OCI-LY1 (cell line): ENCODE data around the gene TMPRSS13.

Source experiments
- H2AFZ ChIP-seq: fragments of 200-600 bp; sonication (generic), shearing (Covaris generic); 2 replicates; pipeline ENCODE4 v1.6.0; 2014; ENCODE audit warnings: antibody characterized with exemption, mild to moderate bottlenecking, low read length
- H3F3A ChIP-seq: fragments of 200-600 bp; sonication (generic), shearing (Covaris generic); 2 replicates; pipeline ENCODE4 v1.6.0; 2014; ENCODE audit warnings: mild to moderate bottlenecking, antibody characterized with exemption, low read length, moderate library complexity; ENCODE audit not compliant: insufficient read depth
- H3K27ac ChIP-seq: fragments of 200-600 bp; sonication (generic); 2 replicates; pipeline ENCODE4 v1.5.1; 2014; ENCODE audit warnings: low read length, mixed run types, mild to moderate bottlenecking, low read depth; ENCODE audit not compliant: poor library complexity, severe bottlenecking
- H3K27me3 ChIP-seq: fragments of 200-600 bp; sonication (generic); 2 replicates; pipeline ENCODE4 v1.6.0; 2014; ENCODE audit warnings: antibody characterized with exemption, mild to moderate bottlenecking, low read length, moderate library complexity; ENCODE audit not compliant: insufficient read depth
- H3K36me3 ChIP-seq: fragments of 200-600 bp; sonication (generic); 2 replicates; pipeline ENCODE4 v1.6.1; 2014; ENCODE audit warnings: mild to moderate bottlenecking, antibody characterized with exemption, low read length, moderate library complexity, mixed read lengths; ENCODE audit not compliant: insufficient read depth
- H3K4me1 ChIP-seq: fragments of 200-600 bp; sonication (generic); 2 replicates; pipeline ENCODE4 v1.5.1; 2014; ENCODE audit warnings: mild to moderate bottlenecking, low read length, moderate library complexity; ENCODE audit not compliant: insufficient read depth, severe bottlenecking
- H3K4me2 ChIP-seq: fragments of 200-600 bp; sonication (generic), shearing (Covaris generic); 2 replicates; pipeline ENCODE4 v1.6.1; 2014; ENCODE audit warnings: low read length
- H3K4me3 ChIP-seq: fragments of 200-600 bp; sonication (generic); 2 replicates; pipeline ENCODE4 v1.5.1; 2014; ENCODE audit warnings: low read length, low read depth, mild to moderate bottlenecking, mixed read lengths; ENCODE audit not compliant: poor library complexity, severe bottlenecking
- H3K79me2 ChIP-seq: fragments of 200-600 bp; shearing (Covaris generic); 2 replicates; pipeline ENCODE4 v1.6.1; 2016; ENCODE audit warnings: mixed run types, low read length, mixed read lengths; ENCODE audit not compliant: insufficient read depth
- H3K9ac ChIP-seq: fragments of 200-600 bp; sonication (generic), shearing (Covaris generic); 2 replicates; pipeline ENCODE4 v1.6.1; 2014; ENCODE audit warnings: mild to moderate bottlenecking, low read length, mixed read lengths
- H3K9me2 ChIP-seq: fragments of 200-600 bp; sonication (generic), shearing (Covaris generic); 2 replicates; pipeline ENCODE4 v1.6.1; 2014; ENCODE audit warnings: low read depth, mild to moderate bottlenecking, low read length, mixed read lengths
- H3K9me3 ChIP-seq: fragments of 200-600 bp; shearing (Covaris generic); 2 replicates; pipeline ENCODE4 v1.6.1; 2014; ENCODE audit warnings: low read length, mixed read lengths
- H4K20me1 ChIP-seq: fragments of 200-600 bp; sonication (generic), shearing (Covaris generic); 2 replicates; pipeline ENCODE4 v1.6.0; 2016; ENCODE audit warnings: mild to moderate bottlenecking, low read length; ENCODE audit not compliant: insufficient read depth
- CTCF ChIP-seq: fragments of 200-600 bp; sonication (generic), shearing (Covaris generic); IDR thresholded peaks from 2 replicates; pipeline ENCODE4 v1.5.1; 2017; ENCODE audit warnings: mild to moderate bottlenecking, antibody characterized with exemption, low read length, moderate library complexity, mixed read lengths
- EZH2 ChIP-seq: fragments of 200-600 bp; sonication (generic), shearing (Covaris generic); IDR thresholded peaks from 2 replicates; pipeline ENCODE4 v1.8.0; 2017; ENCODE audit warnings: borderline replicate concordance, mixed run types, mild to moderate bottlenecking, antibody characterized with exemption, low read length, moderate library complexity, mixed read lengths

Gene TMPRSS13

GRCh38 chr11:117924631-117925170, 4.5 kb downstream of the TMPRSS13 start:
- TF ChIP-seq CTCF (no peak), EZH2 (no peak)
- Histone ChIP-seq H3K36me3 (no peaks in the 10 kb centered on the region), H2AFZ (no peak overlapping the region), H3K9ac (no peak overlapping the region), H3K9me2 (no peaks in the 10 kb centered on the region), H3K27ac (no peak overlapping the region), H3K9me3 (no peaks in the 10 kb centered on the region), H3K4me3 (no peak overlapping the region), H3K27me3 (no peaks in the 10 kb centered on the region), H3K4me2 (no peak overlapping the region), H4K20me1 (no peaks in the 10 kb centered on the region), H3K79me2 (no peaks in the 10 kb centered on the region), H3F3A (no peaks in the 10 kb centered on the region), H3K4me1 (no peaks in the 10 kb centered on the region)

- Histone ChIP-seq H3K79me2 (no peaks in the 10 kb centered on the region), H3K4me3 (no peak overlapping the region), H3K9me3 (no peaks in the 10 kb centered on the region), H3K9ac (no peak overlapping the region), H3K36me3 (no peaks in the 10 kb centered on the region), H3K27me3 (no peaks in the 10 kb centered on the region), H2AFZ (no peak overlapping the region), H3K9me2 (no peaks in the 10 kb centered on the region), H3K4me1 (no peaks in the 10 kb centered on the region), H3F3A (no peaks in the 10 kb centered on the region), H4K20me1 (no peaks in the 10 kb centered on the region), H3K4me2 (no peak overlapping the region), H3K27ac (no peak overlapping the region)
- no peak for TF ChIP-seq EZH2
Observed at GRCh38 chr11:117923773-117924172, 5.4 kb downstream of the TMPRSS13 start.

GRCh38 chr11:117923275-117923674, 5.9 kb downstream of the TMPRSS13 start:
- Histone ChIP-seq H3K9me3 (no peaks in the 10 kb centered on the region), H3K9me2 (no peaks in the 10 kb centered on the region), H3K4me1 (no peaks in the 10 kb centered on the region), H4K20me1 (no peaks in the 10 kb centered on the region), H2AFZ (no peak overlapping the region), H3K27me3 (no peaks in the 10 kb centered on the region), H3K27ac (no peak overlapping the region), H3K36me3 (no peaks in the 10 kb centered on the region), H3K79me2 (no peaks in the 10 kb centered on the region), H3K9ac (no peak overlapping the region), H3K4me3 (no peak overlapping the region), H3K4me2 (no peak overlapping the region), H3F3A (no peaks in the 10 kb centered on the region)
- TF ChIP-seq EZH2: no peak
- TF ChIP-seq CTCF: no peak

GRCh38 chr11:117921893-117922292, 7.3 kb downstream of the TMPRSS13 start:
- no peak overlapping the region for H2AFZ ChIP-seq
- H3K4me3 ChIP-seq: no peak overlapping the region
- no peak overlapping the region for H3K4me2 ChIP-seq
- no peaks in the 10 kb centered on the region for H3K79me2 ChIP-seq
- TF ChIP-seq EZH2 (no peak), CTCF (no peak)
- no peaks in the 10 kb centered on the region for H3K9me3 ChIP-seq
- no peaks in the 10 kb centered on the region for H4K20me1 ChIP-seq
- H3K9ac ChIP-seq: no peak overlapping the region
- H3K27me3 ChIP-seq: no peaks in the 10 kb centered on the region
- H3K9me2 ChIP-seq: no peaks in the 10 kb centered on the region
- no peak overlapping the region for H3K27ac ChIP-seq
- H3K4me1 ChIP-seq: no peaks in the 10 kb centered on the region
- H3K36me3 ChIP-seq: no peaks in the 10 kb centered on the region
- H3F3A ChIP-seq: no peaks in the 10 kb centered on the region
